Fibroblast of upper back skin (primary cell): ENCODE measurements around the gene PCDHB7.
"Not testable (repeated sequence)": the region's sequence is repeated elsewhere in the genome, so short reads cannot be mapped to it uniquely, and the experiment has no call there.

Experiments used
- DNase-seq: peaks from one replicate; pipeline ENCODE4 v3.0.0-alpha.2; 2013

PCDHB7 gene

DNA sequence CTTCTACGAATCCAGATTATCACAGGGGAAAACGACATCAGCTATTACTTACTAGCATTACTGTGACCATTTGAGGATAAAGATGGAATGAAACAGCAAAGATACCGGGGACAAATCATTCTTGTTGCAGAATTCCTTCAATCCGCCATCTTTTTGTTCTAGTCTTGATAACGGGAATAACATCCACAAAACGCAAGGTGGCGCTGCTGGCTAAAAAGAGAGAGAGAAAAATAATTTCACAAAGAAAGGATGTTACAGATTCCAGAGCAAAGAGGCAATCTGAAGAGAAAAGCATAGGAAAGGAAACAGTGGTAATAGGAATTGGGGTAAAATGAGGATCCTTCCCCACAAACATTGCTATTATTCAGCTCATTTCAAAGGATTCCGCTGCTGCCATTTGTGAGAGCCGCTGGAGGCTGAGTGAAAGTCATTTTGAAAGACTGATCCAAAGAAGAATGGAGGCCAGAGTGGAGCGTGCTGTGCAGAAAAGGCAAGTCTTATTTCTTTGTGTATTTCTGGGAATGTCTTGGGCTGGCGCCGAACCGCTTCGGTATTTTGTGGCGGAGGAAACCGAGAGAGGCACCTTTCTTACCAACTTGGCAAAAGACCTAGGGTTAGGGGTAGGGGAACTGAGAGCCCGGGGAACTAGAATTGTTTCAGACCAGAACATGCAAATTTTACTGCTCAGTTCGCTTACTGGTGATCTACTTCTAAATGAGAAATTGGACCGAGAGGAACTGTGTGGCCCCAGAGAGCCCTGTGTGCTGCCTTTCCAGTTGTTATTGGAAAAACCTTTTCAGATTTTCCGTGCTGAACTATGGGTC is at the start of gene PCDHB7:
Gene PCDHB7 (plus strand): TSS at position 264 of the 824 bp plus-strand sequence. CDS start 192 bp downstream, at position 456.
- DNase-seq: peak; percentile 21

DNA sequence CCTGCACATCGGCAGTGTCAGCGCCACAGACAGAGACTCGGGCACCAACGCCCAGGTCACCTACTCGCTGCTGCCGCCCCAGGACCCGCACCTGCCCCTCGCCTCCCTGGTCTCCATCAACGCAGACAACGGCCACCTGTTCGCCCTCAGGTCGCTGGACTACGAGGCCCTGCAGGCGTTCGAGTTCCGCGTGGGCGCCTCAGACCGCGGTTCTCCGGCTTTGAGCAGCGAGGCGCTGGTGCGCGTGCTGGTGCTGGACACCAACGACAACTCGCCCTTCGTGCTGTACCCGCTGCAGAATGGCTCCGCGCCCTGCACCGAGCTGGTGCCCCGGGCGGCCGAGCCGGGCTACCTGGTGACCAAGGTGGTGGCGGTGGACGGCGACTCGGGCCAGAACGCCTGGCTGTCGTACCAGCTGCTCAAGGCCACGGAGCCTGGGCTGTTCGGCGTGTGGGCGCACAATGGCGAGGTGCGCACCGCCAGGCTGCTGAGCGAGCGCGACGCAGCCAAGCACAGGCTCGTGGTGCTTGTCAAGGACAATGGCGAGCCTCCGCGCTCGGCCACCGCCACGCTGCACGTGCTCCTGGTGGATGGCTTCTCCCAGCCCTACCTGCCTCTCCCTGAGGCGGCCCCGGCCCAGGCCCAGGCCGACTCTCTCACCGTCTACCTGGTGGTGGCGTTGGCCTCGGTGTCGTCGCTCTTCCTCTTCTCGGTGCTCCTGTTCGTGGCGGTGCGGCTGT is 48.9 kb upstream of the PCDHB7 start:
- not testable (repeated sequence) for DNase-seq

GRCh38 chr5:141127305-141127704 is 45.1 kb upstream of the PCDHB7 start:
- DNase-seq: no peak

- DNase-seq: peak; percentile 1
Observed at GRCh38 chr5:141135030-141135717, 37.3 kb upstream of the PCDHB7 start, which contains the start of gene PCDHB5. TSS of gene PCDHB5 (plus strand) at chr5:141135206. CDS start at chr5:141135435, 229 bp downstream.

DNA sequence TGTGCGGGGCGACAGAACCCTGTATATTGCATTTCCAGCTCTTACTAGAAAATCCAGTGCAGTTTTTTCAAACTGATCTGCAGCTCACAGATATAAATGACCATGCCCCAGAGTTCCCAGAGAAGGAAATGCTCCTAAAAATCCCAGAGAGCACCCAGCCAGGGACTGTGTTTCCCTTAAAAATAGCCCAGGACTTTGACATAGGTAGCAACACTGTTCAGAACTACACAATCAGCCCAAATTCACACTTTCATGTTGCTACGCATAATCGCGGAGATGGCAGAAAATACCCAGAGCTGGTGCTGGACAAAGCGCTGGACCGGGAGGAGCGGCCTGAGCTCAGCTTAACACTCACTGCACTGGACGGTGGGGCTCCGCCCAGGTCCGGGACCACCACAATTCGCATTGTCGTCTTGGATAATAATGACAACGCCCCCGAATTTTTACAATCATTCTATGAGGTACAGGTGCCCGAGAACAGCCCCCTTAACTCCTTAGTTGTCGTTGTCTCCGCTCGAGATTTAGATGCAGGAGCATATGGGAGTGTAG is 36.7 kb upstream of the PCDHB7 start:
- DNase-seq: no peak

DNA sequence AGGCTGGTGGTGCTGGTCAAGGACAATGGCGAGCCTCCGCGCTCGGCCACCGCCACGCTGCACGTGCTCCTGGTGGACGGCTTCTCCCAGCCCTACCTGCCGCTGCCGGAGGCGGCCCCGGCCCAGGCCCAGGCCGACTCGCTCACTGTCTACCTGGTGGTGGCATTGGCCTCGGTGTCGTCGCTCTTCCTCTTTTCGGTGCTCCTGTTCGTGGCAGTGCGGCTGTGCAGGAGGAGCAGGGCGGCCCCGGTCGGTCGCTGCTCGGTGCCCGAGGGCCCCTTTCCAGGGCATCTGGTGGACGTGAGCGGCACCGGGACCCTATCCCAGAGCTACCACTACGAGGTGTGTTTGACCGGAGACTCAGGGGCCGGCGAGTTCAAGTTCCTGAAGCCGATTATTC is 35.1 kb upstream of the PCDHB7 start:
- not testable (repeated sequence) for DNase-seq

- DNase-seq: no peak
Observed at GRCh38 chr5:141149812-141150211, 22.6 kb upstream of the PCDHB7 start, which contains the start of gene PCDHB6. TSS of gene PCDHB6 (plus strand) at chr5:141150057. CDS start at chr5:141150258, 201 bp downstream.

DNA sequence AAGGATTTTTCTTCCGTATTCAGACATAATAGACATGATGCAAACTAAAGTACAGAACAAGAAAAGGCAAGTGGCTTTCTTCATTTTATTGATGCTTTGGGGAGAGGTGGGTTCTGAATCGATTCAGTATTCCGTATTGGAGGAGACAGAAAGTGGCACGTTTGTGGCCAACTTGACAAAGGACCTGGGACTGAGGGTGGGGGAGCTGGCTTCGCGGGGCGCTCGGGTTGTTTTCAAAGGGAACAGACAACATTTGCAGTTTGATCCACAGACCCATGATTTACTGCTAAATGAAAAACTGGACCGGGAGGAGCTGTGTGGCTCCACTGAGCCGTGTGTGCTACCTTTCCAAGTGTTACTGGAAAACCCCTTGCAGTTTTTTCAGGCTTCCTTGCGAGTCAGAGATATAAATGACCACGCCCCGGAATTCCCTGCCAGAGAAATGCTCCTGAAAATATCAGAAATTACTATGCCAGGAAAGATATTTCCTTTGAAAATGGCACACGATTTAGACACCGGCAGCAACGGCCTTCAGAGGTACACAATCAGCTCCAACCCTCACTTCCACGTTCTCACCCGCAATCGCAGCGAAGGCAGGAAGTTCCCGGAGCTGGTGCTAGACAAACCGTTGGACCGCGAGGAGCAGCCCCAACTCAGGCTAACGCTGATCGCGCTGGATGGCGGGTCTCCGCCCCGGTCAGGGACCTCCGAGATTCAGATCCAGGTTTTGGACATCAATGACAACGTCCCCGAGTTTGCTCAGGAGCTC is 22.0 kb upstream of the PCDHB7 start:
- no peak for DNase-seq

GRCh38 chr5:141150993-141151325 is 21.5 kb upstream of the PCDHB7 start:
- DNase-seq: no peak

DNA sequence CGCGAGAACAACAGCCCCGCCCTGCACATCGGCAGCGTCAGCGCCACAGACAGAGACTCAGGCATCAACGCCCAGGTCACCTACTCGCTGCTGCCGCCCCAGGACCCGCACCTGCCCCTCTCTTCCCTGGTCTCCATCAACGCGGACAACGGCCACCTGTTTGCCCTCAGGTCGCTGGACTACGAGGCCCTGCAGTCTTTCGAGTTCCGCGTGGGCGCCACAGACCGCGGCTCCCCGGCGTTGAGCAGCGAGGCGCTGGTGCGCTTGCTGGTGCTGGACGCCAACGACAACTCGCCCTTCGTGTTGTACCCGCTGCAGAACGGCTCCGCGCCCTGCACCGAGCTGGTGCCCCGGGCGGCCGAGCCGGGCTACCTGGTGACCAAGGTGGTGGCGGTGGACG is 20.8 kb upstream of the PCDHB7 start:
- DNase-seq: not testable (repeated sequence)

DNA sequence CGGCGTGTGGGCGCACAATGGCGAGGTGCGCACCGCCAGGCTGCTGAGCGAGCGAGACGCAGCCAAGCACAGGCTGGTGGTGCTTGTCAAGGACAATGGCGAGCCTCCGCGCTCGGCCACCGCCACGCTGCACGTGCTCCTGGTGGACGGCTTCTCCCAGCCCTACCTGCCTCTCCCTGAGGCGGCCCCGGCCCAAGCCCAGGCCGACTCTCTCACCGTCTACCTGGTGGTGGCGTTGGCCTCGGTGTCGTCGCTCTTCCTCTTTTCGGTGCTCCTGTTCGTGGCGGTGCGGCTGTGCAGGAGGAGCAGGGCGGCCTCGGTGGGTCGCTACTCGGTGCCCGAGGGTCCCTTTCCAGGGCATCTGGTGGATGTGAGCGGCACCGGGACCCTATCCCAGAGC is 20.3 kb upstream of the PCDHB7 start:
- not testable (repeated sequence) for DNase-seq

GRCh38 chr5:141155540-141156374 is 16.7 kb upstream of the PCDHB7 start:
- no peak for DNase-seq

- not testable (repeated sequence) for DNase-seq
Observed at GRCh38 chr5:141157356-141157755, 15.1 kb upstream of the PCDHB7 start.

DNA sequence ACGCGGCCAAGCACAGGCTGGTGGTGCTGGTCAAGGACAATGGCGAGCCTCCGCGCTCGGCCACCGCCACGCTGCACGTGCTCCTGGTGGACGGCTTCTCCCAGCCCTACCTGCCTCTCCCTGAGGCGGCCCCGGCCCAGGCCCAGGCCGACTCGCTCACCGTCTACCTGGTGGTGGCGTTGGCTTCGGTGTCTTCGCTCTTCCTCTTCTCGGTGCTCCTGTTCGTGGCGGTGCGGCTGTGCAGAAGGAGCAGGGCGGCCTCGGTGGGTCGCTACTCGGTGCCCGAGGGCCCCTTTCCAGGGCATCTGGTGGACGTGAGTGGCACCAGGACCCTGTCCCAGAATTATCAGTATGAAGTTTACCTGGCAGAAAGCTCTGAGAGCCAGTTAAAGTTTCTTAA is 14.5 kb upstream of the PCDHB7 start:
- not testable (repeated sequence) for DNase-seq

DNA sequence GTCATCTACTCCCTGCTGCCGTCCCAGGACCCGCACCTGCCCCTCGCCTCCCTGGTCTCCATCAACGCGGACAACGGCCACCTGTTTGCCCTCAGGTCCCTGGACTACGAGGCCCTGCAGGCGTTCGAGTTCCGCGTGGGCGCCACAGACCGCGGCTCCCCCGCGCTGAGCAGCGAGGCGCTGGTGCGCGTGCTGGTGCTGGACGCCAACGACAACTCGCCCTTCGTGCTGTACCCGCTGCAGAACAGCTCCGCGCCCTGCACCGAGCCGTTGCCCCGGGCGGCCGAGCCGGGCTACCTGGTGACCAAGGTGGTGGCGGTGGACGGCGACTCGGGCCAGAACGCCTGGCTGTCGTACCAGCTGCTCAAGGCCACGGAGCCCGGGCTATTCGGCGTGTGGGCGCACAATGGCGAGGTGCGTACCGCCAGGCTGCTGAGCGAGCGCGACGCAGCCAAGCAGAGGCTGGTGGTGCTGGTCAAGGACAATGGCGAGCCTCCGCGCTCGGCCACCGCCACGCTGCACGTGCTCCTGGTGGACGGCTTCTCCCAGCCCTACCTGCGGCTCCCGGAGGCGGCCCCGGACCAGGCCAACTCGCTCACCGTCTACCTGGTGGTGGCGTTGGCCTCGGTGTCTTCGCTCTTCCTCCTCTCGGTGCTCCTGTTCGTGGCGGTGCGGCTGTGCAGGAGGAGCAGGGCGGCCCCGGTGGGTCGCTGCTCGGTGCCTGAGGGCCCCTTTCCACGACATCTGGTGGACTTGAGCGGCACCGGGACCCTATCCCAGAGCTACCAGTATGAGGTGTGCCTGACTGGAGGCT is 2.1 kb downstream of the PCDHB7 start:
- DNase-seq: not testable (repeated sequence)

GRCh38 chr5:141175933-141176332 is 3.5 kb downstream of the PCDHB7 start:
- no peak for DNase-seq

GRCh38 chr5:141177577-141178191 is 5.2 kb downstream of the PCDHB7 start, which contains the start of gene PCDHB8:
TSS of gene PCDHB8 (plus strand) at chr5:141177790. CDS start at chr5:141178035, 245 bp downstream.
- not testable (repeated sequence) for DNase-seq

DNA sequence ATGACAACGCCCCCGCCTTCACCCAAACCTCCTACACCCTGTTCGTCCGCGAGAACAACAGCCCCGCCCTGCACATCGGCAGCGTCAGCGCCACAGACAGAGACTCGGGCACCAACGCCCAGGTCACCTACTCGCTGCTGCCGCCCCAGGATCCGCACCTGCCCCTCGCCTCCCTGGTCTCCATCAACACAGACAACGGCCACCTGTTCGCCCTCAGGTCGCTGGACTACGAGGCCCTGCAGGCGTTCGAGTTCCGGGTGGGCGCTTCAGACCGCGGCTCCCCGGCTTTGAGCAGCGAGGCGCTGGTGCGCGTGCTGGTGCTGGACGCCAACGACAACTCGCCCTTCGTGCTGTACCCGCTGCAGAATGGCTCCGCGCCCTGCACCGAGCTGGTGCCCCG is 6.9 kb downstream of the PCDHB7 start:
- DNase-seq: not testable (repeated sequence)

DNA sequence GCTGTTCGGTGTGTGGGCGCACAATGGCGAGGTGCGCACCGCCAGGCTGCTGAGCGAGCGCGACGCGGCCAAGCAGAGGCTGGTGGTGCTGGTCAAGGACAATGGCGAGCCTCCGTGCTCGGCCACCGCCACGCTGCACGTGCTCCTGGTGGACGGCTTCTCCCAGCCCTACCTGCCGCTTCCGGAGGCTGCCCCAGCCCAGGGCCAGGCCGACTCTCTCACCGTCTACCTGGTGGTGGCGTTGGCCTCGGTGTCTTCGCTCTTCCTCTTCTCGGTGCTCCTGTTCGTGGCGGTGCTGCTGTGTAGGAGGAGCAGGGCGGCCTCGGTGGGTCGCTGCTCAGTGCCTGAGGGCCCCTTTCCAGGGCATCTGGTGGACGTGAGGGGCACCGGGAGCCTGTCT is 7.4 kb downstream of the PCDHB7 start:
- not testable (repeated sequence) for DNase-seq

DNA sequence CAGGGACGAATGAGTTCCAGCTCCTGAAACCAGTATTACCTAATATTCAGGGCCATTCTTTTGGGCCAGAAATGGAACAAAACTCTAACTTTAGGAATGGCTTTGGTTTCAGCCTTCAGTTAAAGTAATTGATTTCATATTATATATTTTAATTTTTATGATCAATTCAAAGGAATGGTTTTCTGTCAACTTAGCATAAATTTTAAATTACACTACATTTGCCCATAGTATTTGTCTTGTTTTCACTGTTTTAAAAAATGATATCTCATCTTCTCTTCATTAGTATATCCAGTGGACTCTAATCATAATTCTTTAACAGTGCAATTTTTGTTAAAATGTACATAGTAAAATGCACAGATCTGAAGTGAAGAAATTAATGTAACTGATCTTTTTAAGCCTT is 7.9 kb downstream of the PCDHB7 start:
- DNase-seq: no peak
